Smooth muscle cell (in vitro differentiated cells): ENCODE measurements around the gene CRK. TPM values are rescaled to one million over a fixed set of nuclear protein-coding genes. Genes with fewer than 3 reads are reported as not detected.

Experiments
- DNase-seq: peaks from one replicate; lab custom pipeline; 2025; ENCODE audit not compliant: unreplicated experiment; lab: John Stamatoyannopoulos, UW
- H2AFZ ChIP-seq: fragments of 200-600 bp; sonication (generic); 2 replicates; pipeline ENCODE4 v1.6.0; 2016; ENCODE audit warnings: antibody characterized with exemption, low read depth, mild to moderate bottlenecking
- H3F3A ChIP-seq: fragments of 200-600 bp; sonication (generic); 2 replicates; pipeline ENCODE4 v1.6.0; 2017; ENCODE audit warnings: antibody characterized with exemption, low read depth
- H3K27ac ChIP-seq: fragments of 200-600 bp; sonication (generic); 2 replicates; pipeline ENCODE4 v1.5.1; 2016; ENCODE audit warnings: low read depth, mild to moderate bottlenecking
- H3K27me3 ChIP-seq: fragments of 200-600 bp; sonication (generic); 2 replicates; pipeline ENCODE4 v1.6.1; 2016; ENCODE audit warnings: low read depth, mild to moderate bottlenecking
- H3K36me3 ChIP-seq: fragments of 200-600 bp; sonication (generic); 2 replicates; pipeline ENCODE4 v1.5.1; 2016; ENCODE audit warnings: low read depth
- H3K4me1 ChIP-seq: fragments of 200-600 bp; sonication (generic); 2 replicates; pipeline ENCODE4 v1.5.1; 2016; ENCODE audit warnings: low read depth
- H3K4me2 ChIP-seq: fragments of 200-600 bp; sonication (generic); 2 replicates; pipeline ENCODE4 v1.6.0; 2016; ENCODE audit warnings: mild to moderate bottlenecking
- H3K4me3 ChIP-seq: fragments of 200-600 bp; sonication (generic); 2 replicates; pipeline ENCODE4 v1.5.1; 2016; ENCODE audit warnings: mild to moderate bottlenecking
- H3K79me2 ChIP-seq: fragments of 200-600 bp; sonication (generic); 2 replicates; pipeline ENCODE4 v1.6.0; 2016; ENCODE audit warnings: low read depth, mild to moderate bottlenecking
- H3K9ac ChIP-seq: fragments of 200-600 bp; sonication (generic); 2 replicates; pipeline ENCODE4 v1.6.0; 2016; ENCODE audit warnings: low read depth
- H3K9me3 ChIP-seq: fragments of 200-600 bp; sonication (generic); replicated peaks from 2 replicates; pipeline ENCODE4 v1.5.1; 2016; ENCODE audit warnings: low read depth
- H4K20me1 ChIP-seq: fragments of 200-600 bp; sonication (generic); 2 replicates; pipeline ENCODE4 v1.6.0; 2016; ENCODE audit warnings: low read depth
- WGBS: methylation state at CpG from one replicate; pipeline ENCODE4 v1.1.7; 2016; ENCODE audit warnings: low lambda C conversion rate; 5-methylcytosine and 5-hydroxymethylcytosine counted together
- polyA plus RNA-seq: library from polyadenylated mRNA; unstranded; fragments of >200 nt; fragmentation: Nextera tagmentation; extraction: Ambion mirVana; gene quantifications from 2 replicates; pipeline ENCODE4 v1.2.1, GENCODE V29; 2016
- total RNA-seq: library from RNA; depleted of rRNA; stranded (reverse); fragments of >200 nt; gene quantifications from 2 replicates; pipeline ENCODE4 v1.2.3, GENCODE V29; 2014
- TF ChIP-seq, protein P1 (sequence below): fragments of 200-600 bp; sonication (generic); IDR thresholded peaks from 2 replicates; pipeline ENCODE4 v1.5.1; 2017; ENCODE audit warnings: borderline replicate concordance, mild to moderate bottlenecking, antibody characterized with exemption; ENCODE audit not compliant: insufficient read depth, poor library complexity, severe bottlenecking

CRK gene
- total and polyA plus RNA-seq, 2 experiments from 2014 or later: 49.7 to 56.8 TPM

DNA sequence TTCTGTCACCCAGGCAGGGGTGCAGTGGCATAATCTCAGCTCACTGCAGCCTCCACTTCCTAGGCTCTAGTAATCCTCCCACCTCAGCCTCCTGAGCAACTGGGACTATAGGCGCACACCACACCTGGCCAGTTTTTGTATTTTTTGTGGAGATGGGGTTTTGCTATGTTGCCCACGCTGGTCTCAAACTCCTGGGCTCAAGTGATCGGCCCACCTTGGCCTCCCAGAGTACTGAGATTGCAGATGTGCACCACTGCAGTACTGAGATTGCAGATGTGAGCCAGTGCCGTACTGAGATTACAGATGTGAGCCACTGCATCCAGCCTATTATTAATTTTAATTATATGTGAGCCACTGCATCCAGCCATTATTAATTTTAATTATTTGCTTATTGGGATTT is 13.8 kb downstream of the CRK start:
- H4K20me1 ChIP-seq: peaks cover 99% of the 10 kb centered on the region
- H3F3A ChIP-seq: no peaks in the 10 kb centered on the region
- H3K79me2 ChIP-seq: peaks cover 100% of the 10 kb centered on the region
- TF ChIP-seq, protein P1, sequence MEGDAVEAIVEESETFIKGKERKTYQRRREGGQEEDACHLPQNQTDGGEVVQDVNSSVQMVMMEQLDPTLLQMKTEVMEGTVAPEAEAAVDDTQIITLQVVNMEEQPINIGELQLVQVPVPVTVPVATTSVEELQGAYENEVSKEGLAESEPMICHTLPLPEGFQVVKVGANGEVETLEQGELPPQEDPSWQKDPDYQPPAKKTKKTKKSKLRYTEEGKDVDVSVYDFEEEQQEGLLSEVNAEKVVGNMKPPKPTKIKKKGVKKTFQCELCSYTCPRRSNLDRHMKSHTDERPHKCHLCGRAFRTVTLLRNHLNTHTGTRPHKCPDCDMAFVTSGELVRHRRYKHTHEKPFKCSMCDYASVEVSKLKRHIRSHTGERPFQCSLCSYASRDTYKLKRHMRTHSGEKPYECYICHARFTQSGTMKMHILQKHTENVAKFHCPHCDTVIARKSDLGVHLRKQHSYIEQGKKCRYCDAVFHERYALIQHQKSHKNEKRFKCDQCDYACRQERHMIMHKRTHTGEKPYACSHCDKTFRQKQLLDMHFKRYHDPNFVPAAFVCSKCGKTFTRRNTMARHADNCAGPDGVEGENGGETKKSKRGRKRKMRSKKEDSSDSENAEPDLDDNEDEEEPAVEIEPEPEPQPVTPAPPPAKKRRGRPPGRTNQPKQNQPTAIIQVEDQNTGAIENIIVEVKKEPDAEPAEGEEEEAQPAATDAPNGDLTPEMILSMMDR: no peak
- no peak overlapping the region for H2AFZ ChIP-seq
- no peaks in the 10 kb centered on the region for H3K27me3 ChIP-seq
- H3K9ac ChIP-seq: no peak overlapping the region
- H3K36me3 ChIP-seq: no peaks in the 10 kb centered on the region
- H3K4me3 ChIP-seq: no peak overlapping the region
- H3K4me1 ChIP-seq: no peaks in the 10 kb centered on the region
- WGBS: 96% methylated on average over 4 of the region's 4 CpGs
- H3K4me2 ChIP-seq: no peak overlapping the region
- DNase-seq: no peak
- no peaks in the 10 kb centered on the region for H3K9me3 ChIP-seq
- H3K27ac ChIP-seq: no peak overlapping the region

DNA sequence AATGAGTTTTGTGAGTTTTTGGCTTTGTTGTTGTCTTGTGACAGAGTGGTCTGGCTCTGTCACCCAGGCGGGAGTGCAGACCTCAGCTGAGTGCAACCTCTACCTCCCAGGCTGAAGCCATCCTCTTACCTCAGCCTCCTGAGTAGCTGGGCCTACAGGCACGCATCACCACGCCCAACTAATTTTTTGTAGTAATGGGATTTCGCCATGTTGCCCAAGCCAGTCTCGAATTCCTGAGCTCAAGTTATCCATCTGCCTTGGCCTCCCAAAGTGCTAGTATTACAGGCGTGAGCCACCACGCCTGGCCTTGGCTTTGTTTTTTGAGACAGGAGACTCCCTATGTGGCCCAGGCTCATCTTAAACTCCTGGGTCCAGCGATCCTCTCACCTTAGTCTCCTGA is 15.1 kb downstream of the CRK start:
- Histone ChIP-seq H3K4me3 (no peak overlapping the region), H3K9me3 (no peaks in the 10 kb centered on the region), H3K36me3 (no peaks in the 10 kb centered on the region), H4K20me1 (peaks cover 99% of the 10 kb centered on the region), H3K4me1 (no peaks in the 10 kb centered on the region), H3F3A (no peaks in the 10 kb centered on the region), H3K9ac (no peak overlapping the region), H3K27me3 (no peaks in the 10 kb centered on the region), H3K79me2 (peaks cover 100% of the 10 kb centered on the region), H3K27ac (no peak overlapping the region), H3K4me2 (no peak overlapping the region), H2AFZ (no peak overlapping the region)
- no peak for DNase-seq
- WGBS: 90% methylated on average over 8 of the region's 8 CpGs
- TF ChIP-seq, protein P1: no peak

DNA sequence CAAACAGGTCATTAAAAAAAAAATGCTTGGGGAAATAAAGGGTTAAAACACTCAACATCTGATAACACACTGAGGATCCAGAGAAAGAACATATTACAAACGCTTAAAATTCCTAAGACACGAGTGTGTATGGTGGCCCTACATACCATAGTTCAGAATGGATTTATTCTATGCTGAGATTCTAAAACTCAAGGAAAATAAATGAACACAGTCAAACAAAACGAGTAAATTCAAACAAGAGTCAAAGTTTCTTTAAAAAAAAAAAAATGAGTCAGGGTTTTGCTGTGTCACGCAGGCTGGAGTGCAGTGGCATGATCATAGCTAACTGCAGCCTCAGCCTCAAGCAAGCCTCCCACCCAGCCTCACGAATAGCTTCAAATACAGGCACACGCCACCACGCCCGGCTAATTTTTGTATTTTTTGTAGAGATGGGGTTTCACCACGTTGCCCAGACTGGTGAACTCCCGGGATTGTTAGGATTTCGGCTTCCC is 17.4 kb downstream of the CRK start:
- Histone ChIP-seq H3K4me3 (no peak overlapping the region), H3K36me3 (no peaks in the 10 kb centered on the region), H3K27ac (peak overlapping the region; percentile 64), H3F3A (peaks cover 12% of the 10 kb centered on the region), H3K4me1 (no peaks in the 10 kb centered on the region), H3K79me2 (peaks cover 100% of the 10 kb centered on the region), H2AFZ (no peak overlapping the region), H4K20me1 (peaks cover 100% of the 10 kb centered on the region), H3K9ac (no peak overlapping the region), H3K9me3 (no peaks in the 10 kb centered on the region), H3K27me3 (no peaks in the 10 kb centered on the region), H3K4me2 (peak overlapping the region; percentile 28)
- no peak for DNase-seq
- 60% methylated on average over 11 of the region's 11 CpGs for WGBS
- TF ChIP-seq, protein P1: no peak

DNA sequence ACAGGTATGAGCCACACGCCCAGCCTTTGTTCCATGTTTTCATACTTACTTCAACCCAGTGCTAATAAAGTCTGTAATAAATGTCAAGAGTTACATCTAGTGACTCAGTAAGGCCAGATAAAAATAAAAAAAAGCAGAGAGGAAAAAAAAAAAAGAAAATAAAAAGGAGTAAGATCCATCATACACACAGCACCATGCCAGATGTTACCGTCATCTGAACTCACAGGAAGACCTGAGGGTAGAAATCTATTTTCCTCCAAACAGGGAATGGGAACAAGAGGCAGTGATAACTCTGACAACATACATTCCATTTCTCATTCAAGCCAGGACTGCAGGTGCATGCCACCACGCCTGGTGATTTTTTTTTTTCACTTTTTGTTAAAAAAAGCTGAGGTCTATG is 20.7 kb downstream of the CRK start:
- DNase-seq: no peak
- Histone ChIP-seq H3K27ac (no peak overlapping the region), H3K36me3 (no peaks in the 10 kb centered on the region), H3K27me3 (no peaks in the 10 kb centered on the region), H3K9ac (no peak overlapping the region), H3F3A (peaks cover 12% of the 10 kb centered on the region), H3K4me2 (no peak overlapping the region), H3K4me3 (no peak overlapping the region), H3K9me3 (no peaks in the 10 kb centered on the region), H2AFZ (no peak overlapping the region), H3K79me2 (peaks cover 95% of the 10 kb centered on the region), H3K4me1 (no peaks in the 10 kb centered on the region), H4K20me1 (peaks cover 99% of the 10 kb centered on the region)
- 93% methylated on average over 3 of the region's 3 CpGs for WGBS
- TF ChIP-seq, protein P1: no peak
